ENCODE measurements around the gene SPATA31D4.

GRCh38 chr9:81878530-81878929 is 49.7 kb upstream of the SPATA31D4 start:
- TF ChIP-seq, protein P1, sequence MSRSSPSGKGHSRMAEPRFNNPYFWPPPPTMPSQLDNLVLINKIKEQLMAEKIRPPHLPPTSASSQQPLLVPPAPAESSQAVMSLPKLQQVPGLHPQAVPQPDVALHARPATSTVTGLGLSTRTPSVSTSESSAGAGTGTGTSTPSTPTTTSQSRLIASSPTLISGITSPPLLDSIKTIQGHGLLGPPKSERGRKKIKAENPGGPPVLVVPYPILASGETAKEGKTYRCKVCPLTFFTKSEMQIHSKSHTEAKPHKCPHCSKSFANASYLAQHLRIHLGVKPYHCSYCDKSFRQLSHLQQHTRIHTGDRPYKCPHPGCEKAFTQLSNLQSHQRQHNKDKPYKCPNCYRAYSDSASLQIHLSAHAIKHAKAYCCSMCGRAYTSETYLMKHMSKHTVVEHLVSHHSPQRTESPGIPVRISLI (tag by site-specific recombination; IDR thresholded peaks at IDR 0.05): no peak
- TF ChIP-seq, protein P2, sequence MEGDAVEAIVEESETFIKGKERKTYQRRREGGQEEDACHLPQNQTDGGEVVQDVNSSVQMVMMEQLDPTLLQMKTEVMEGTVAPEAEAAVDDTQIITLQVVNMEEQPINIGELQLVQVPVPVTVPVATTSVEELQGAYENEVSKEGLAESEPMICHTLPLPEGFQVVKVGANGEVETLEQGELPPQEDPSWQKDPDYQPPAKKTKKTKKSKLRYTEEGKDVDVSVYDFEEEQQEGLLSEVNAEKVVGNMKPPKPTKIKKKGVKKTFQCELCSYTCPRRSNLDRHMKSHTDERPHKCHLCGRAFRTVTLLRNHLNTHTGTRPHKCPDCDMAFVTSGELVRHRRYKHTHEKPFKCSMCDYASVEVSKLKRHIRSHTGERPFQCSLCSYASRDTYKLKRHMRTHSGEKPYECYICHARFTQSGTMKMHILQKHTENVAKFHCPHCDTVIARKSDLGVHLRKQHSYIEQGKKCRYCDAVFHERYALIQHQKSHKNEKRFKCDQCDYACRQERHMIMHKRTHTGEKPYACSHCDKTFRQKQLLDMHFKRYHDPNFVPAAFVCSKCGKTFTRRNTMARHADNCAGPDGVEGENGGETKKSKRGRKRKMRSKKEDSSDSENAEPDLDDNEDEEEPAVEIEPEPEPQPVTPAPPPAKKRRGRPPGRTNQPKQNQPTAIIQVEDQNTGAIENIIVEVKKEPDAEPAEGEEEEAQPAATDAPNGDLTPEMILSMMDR (tag by site-specific recombination; IDR thresholded peaks at IDR 0.05): no peak
- TF ChIP-seq, protein P3, sequence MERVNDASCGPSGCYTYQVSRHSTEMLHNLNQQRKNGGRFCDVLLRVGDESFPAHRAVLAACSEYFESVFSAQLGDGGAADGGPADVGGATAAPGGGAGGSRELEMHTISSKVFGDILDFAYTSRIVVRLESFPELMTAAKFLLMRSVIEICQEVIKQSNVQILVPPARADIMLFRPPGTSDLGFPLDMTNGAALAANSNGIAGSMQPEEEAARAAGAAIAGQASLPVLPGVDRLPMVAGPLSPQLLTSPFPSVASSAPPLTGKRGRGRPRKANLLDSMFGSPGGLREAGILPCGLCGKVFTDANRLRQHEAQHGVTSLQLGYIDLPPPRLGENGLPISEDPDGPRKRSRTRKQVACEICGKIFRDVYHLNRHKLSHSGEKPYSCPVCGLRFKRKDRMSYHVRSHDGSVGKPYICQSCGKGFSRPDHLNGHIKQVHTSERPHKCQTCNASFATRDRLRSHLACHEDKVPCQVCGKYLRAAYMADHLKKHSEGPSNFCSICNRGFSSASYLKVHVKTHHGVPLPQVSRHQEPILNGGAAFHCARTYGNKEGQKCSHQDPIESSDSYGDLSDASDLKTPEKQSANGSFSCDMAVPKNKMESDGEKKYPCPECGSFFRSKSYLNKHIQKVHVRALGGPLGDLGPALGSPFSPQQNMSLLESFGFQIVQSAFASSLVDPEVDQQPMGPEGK (tag by site-specific recombination; IDR thresholded peaks at IDR 0.05): no peak
- TF ChIP-seq ZNF423 (tag by site-specific recombination; IDR thresholded peaks at IDR 0.05) (no peak), SETDB1 (IDR thresholded peaks at IDR 0.05; ENCODE audit: insufficient read length, low read length) (no peak), ZBTB7A (tag by site-specific recombination; IDR thresholded peaks at IDR 0.05; ENCODE audit: low read depth) (no peak), ZNF610 (tag by site-specific recombination; IDR thresholded peaks at IDR 0.05; ENCODE audit: borderline replicate concordance) (no peak)
- TF ChIP-seq, protein P4, sequence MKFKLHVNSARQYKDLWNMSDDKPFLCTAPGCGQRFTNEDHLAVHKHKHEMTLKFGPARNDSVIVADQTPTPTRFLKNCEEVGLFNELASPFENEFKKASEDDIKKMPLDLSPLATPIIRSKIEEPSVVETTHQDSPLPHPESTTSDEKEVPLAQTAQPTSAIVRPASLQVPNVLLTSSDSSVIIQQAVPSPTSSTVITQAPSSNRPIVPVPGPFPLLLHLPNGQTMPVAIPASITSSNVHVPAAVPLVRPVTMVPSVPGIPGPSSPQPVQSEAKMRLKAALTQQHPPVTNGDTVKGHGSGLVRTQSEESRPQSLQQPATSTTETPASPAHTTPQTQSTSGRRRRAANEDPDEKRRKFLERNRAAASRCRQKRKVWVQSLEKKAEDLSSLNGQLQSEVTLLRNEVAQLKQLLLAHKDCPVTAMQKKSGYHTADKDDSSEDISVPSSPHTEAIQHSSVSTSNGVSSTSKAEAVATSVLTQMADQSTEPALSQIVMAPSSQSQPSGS (tag by site-specific recombination; IDR thresholded peaks at IDR 0.05; ENCODE audit: low read depth): no peak

Data from HEK293 (cell line).